OCI-LY7 (cell line): ENCODE results near the gene AKAP7. TPM values are rescaled to one million over a fixed set of nuclear protein-coding genes. Genes with fewer than 3 reads are reported as not detected.
"Not testable (repeated sequence)": the region's sequence is repeated elsewhere in the genome, so short reads cannot be mapped to it uniquely, and the experiment has no call there.

ENCODE experiments used
- BruUV-seq: library from RNA; stranded (reverse); fragments of 400-500 nt; replicated peaks from 2 replicates; lab custom pipeline; 2021; lab: Mats Ljungman, UMichigan
- CTCF ChIA-PET: fragments of 300-600 bp; sonication (Branson Sonifier 250); formaldehyde crosslinking; loops from one replicate; lab custom pipeline; 2022; ENCODE audit warnings: antibody characterized with exemption; ENCODE audit not compliant: unreplicated experiment; lab: Charles Lee
- POLR2A ChIA-PET: fragments of 300-600 bp; sonication (Branson Sonifier 250); formaldehyde crosslinking; loops from one replicate; lab custom pipeline; 2022; ENCODE audit warnings: antibody characterized with exemption; lab: Charles Lee
- DNase-seq: peaks from one replicate; pipeline ENCODE4 v3.0.0-alpha.2; 2015; ENCODE audit warnings: low spot score
- H2AFZ ChIP-seq: fragments of 200-600 bp; sonication (generic), shearing (Covaris generic); 2 replicates; pipeline ENCODE4 v1.6.1; 2014; ENCODE audit warnings: mild to moderate bottlenecking, antibody characterized with exemption, low read length, moderate library complexity
- H3K27ac ChIP-seq: fragments of 200-600 bp; sonication (generic); 2 replicates; pipeline ENCODE4 v1.5.1; 2014; ENCODE audit warnings: mixed run types, low read depth, mild to moderate bottlenecking, moderate library complexity, low read length, inconsistent platforms; ENCODE audit not compliant: poor library complexity, severe bottlenecking
- H3K36me3 ChIP-seq: fragments of 200-600 bp; sonication (generic); 2 replicates; pipeline ENCODE4 v1.6.1; 2014; ENCODE audit warnings: mild to moderate bottlenecking, antibody characterized with exemption, low read length, moderate library complexity, mixed read lengths; ENCODE audit not compliant: insufficient read depth
- H3K4me1 ChIP-seq: fragments of 200-600 bp; sonication (generic); 2 replicates; pipeline ENCODE4 v1.5.1; 2014; ENCODE audit warnings: mild to moderate bottlenecking, low read length; ENCODE audit not compliant: insufficient read depth, poor library complexity, severe bottlenecking
- H3K4me2 ChIP-seq: fragments of 200-600 bp; sonication (generic); 2 replicates; pipeline ENCODE4 v1.6.1; 2014; ENCODE audit warnings: mild to moderate bottlenecking, low read length
- H3K4me3 ChIP-seq: fragments of 200-600 bp; sonication (generic); 2 replicates; pipeline ENCODE4 v1.5.1; 2014; ENCODE audit warnings: mild to moderate bottlenecking, low read depth, low read length; ENCODE audit not compliant: poor library complexity, severe bottlenecking
- H3K79me2 ChIP-seq: fragments of 200-600 bp; sonication (generic); 2 replicates; pipeline ENCODE4 v1.6.1; 2016; ENCODE audit warnings: low read depth, mild to moderate bottlenecking, low read length, moderate library complexity, mixed read lengths; ENCODE audit not compliant: insufficient read depth
- H3K9me2 ChIP-seq: fragments of 200-600 bp; sonication (generic); 2 replicates; pipeline ENCODE4 v1.6.1; 2016; ENCODE audit warnings: mild to moderate bottlenecking, low read length, mixed read lengths; ENCODE audit not compliant: insufficient read depth
- H3K9me3 ChIP-seq: fragments of 200-600 bp; sonication (generic); 2 replicates; pipeline ENCODE4 v1.6.1; 2014; ENCODE audit warnings: mild to moderate bottlenecking, mixed run types, low read length, mixed read lengths
- H4K20me1 ChIP-seq: fragments of 200-600 bp; sonication (generic); 2 replicates; pipeline ENCODE4 v1.6.1; 2014; ENCODE audit warnings: mild to moderate bottlenecking, antibody characterized with exemption, low read length, moderate library complexity, mixed read lengths; ENCODE audit not compliant: insufficient read depth
- CTCF ChIP-seq: fragments of 200-600 bp; sonication (generic); conservative IDR thresholded peaks from 2 replicates; pipeline ENCODE4 v1.5.1; 2014; ENCODE audit warnings: mild to moderate bottlenecking, antibody characterized with exemption, low read length, moderate library complexity, mixed read lengths
- EZH2phosphoT487 ChIP-seq: fragments of 200-600 bp; sonication (generic); IDR thresholded peaks from 2 replicates; pipeline ENCODE4 v1.6.1; 2018; ENCODE audit warnings: low read depth, borderline replicate concordance, mild to moderate bottlenecking, mixed run types, antibody characterized with exemption, low read length, moderate library complexity, mixed read lengths
- intact Hi-C: fragments of 100-400 bp; cut with micrococcal nuclease; formaldehyde crosslinking; loops from one replicate; pipeline ENCODE4 v1.10.0; 2022; ENCODE audit not compliant: unreplicated experiment
- total RNA-seq, 2 experiments: library from RNA; depleted of rRNA in 1 of 2; stranded (reverse); fragments of >200 nt in 1 of 2; shearing (Covaris generic) in 1 of 2; gene quantifications; 2 replicates each; pipeline ENCODE4 v1.2.3, GENCODE V29; 2014 to 2022

The AKAP7 gene
- total RNA-seq, 2 experiments from 2014 or later = 5.6 to 6.9 TPM

GRCh38 chr6:131258010-131258652, 122.9 kb downstream of the AKAP7 start:
- Histone ChIP-seq H3K36me3 (no peaks in the 10 kb centered on the region), H3K4me3 (no peak overlapping the region), H3K4me2 (no peak overlapping the region), H3K27ac (no peak overlapping the region), H3K79me2 (no peaks in the 10 kb centered on the region), H3K9me3 (0 out of 2 replicates have a peak, but pooled peaks cover 6% of the 10 kb centered on the region), H3K4me1 (peaks cover 3% of the 10 kb centered on the region), H4K20me1 (no peaks in the 10 kb centered on the region), H2AFZ (no peak overlapping the region), H3K9me2 (no peaks in the 10 kb centered on the region)
- DNase-seq = no peak
- intact Hi-C loops = no loop called here
- BruUV-seq = no TSS peak
- POLR2A ChIA-PET = interaction anchor here (1.1 kb wide), 1 partner anchor 59 kb away, joined by 5 read pairs; no protein-coding TSS in a partner anchor
- no peak for TF ChIP-seq EZH2phosphoT487
- TF ChIP-seq CTCF = no peak
- CTCF ChIA-PET = no interaction called here

GRCh38 chr6:131258816-131259476, 123.7 kb downstream of the AKAP7 start:
- Histone ChIP-seq H3K36me3 (no peaks in the 10 kb centered on the region), H3K27ac (no peak overlapping the region), H3K9me3 (0 out of 2 replicates have a peak, but pooled peaks cover 6% of the 10 kb centered on the region), H2AFZ (no peak overlapping the region), H3K4me1 (peaks cover 3% of the 10 kb centered on the region), H3K4me3 (no peak overlapping the region), H3K79me2 (no peaks in the 10 kb centered on the region), H3K9me2 (no peaks in the 10 kb centered on the region), H4K20me1 (no peaks in the 10 kb centered on the region), H3K4me2 (no peak overlapping the region)
- no peak for DNase-seq
- no TSS peak for BruUV-seq
- ChIA-PET CTCF (no interaction called here), POLR2A (interaction anchor here (1.1 to 1.4 kb wide), 2 partner anchors 8 to 60 kb away, joined by 4 to 5 read pairs; no protein-coding TSS in a partner anchor)
- TF ChIP-seq EZH2phosphoT487 = no peak
- no peak for TF ChIP-seq CTCF
- intact Hi-C loops = no loop called here

- H3K9me2 ChIP-seq, H3K36me3 ChIP-seq, H3K4me3 ChIP-seq, H3K4me2 ChIP-seq, H2AFZ ChIP-seq, H3K4me1 ChIP-seq, POLR2A ChIA-PET, CTCF ChIA-PET, H3K79me2 ChIP-seq, BruUV-seq, H3K9me3 ChIP-seq, intact Hi-C loops, H4K20me1 ChIP-seq, H3K27ac ChIP-seq, DNase-seq: not testable (repeated sequence)
Observed at GRCh38 chr6:131260960-131261359, 125.7 kb downstream of the AKAP7 start.
